Panc1 (cell line): ENCODE results near the gene STX7. TPM values are rescaled to one million over a fixed set of nuclear protein-coding genes. Genes with fewer than 3 reads are reported as not detected.

Experiments used
- ATAC-seq: fragments of 200-7000 bp; cut with Tn5 transposase; 2 replicates; pipeline ENCODE4 v1.9.1; 2020; ENCODE audit warnings: mild to moderate bottlenecking, moderate library complexity
- BruUV-seq: library from RNA; stranded (reverse); fragments of 400-500 nt; replicated peaks from 2 replicates; lab custom pipeline; 2021; lab: Mats Ljungman, UMichigan
- CTCF ChIA-PET: fragments of 300-600 bp; sonication (Branson Sonifier 250); formaldehyde crosslinking; loops from one replicate; lab custom pipeline; 2022; ENCODE audit warnings: antibody characterized with exemption; lab: Charles Lee
- POLR2A ChIA-PET: fragments of 300-600 bp; sonication (Branson Sonifier 250); formaldehyde crosslinking; loops from one replicate; lab custom pipeline; 2022; ENCODE audit warnings: antibody characterized with exemption; lab: Charles Lee
- DNase-seq: peaks from one replicate; pipeline ENCODE4 v3.0.0-alpha.2; 2010; ENCODE audit warnings: low read depth, low spot score
- H3K27ac ChIP-seq: 2 replicates; pipeline ENCODE4 v1.5.1; 2011; ENCODE audit warnings: mild to moderate bottlenecking, low read length, inconsistent platforms
- H3K27me3 ChIP-seq: fragments of 200-500 bp; sonication (Bioruptor generic); 2 replicates; pipeline ENCODE4 v1.6.0; 2014; ENCODE audit warnings: low read length, inconsistent platforms; ENCODE audit not compliant: control insufficient read depth, insufficient read depth
- H3K36me3 ChIP-seq: fragments of 200-500 bp; sonication (Bioruptor generic); 2 replicates; pipeline ENCODE4 v1.5.1; 2014; ENCODE audit warnings: inconsistent platforms, mild to moderate bottlenecking, low read length, moderate library complexity; ENCODE audit not compliant: control insufficient read depth, insufficient read depth
- H3K4me1 ChIP-seq: 2 replicates; pipeline ENCODE4 v1.5.1; 2011; ENCODE audit warnings: inconsistent platforms, mild to moderate bottlenecking, low read length, moderate library complexity; ENCODE audit not compliant: control insufficient read depth, insufficient read depth
- H3K4me3 ChIP-seq, 2 experiments: 2 replicates each; pipeline ENCODE4 v1.5.1; 2011 to 2012; ENCODE audit warnings: low read depth in 2 of 2, low read length in 2 of 2, mild to moderate bottlenecking in 2 of 2, inconsistent platforms in 1 of 2, moderate library complexity in 1 of 2
- H3K9me3 ChIP-seq: fragments of 200-500 bp; sonication (Bioruptor generic); 2 replicates; pipeline ENCODE4 v1.5.1; 2014; ENCODE audit warnings: low read depth, mild to moderate bottlenecking, inconsistent platforms, low read length, moderate library complexity; ENCODE audit not compliant: control insufficient read depth, insufficient read depth
- CTCF ChIP-seq: fragments of 450-650 bp; IDR thresholded peaks from 2 replicates; pipeline ENCODE4 v1.5.1; 2017; ENCODE audit warnings: mild to moderate bottlenecking
- POLR2AphosphoS5 ChIP-seq: IDR thresholded peaks from 2 replicates; pipeline ENCODE4 v1.6.1; 2012; ENCODE audit warnings: mild to moderate bottlenecking, low read depth, low read length, moderate library complexity
- REST ChIP-seq, 2 experiments: IDR thresholded peaks; 2 replicates each; pipeline ENCODE4 v1.6.1; 2011 to 2012; ENCODE audit warnings: low read depth in 2 of 2, control low read depth in 1 of 2, low read length in 1 of 2, mild to moderate bottlenecking in 1 of 2, moderate library complexity in 1 of 2; ENCODE audit not compliant: insufficient read depth in 1 of 2
- SIN3A ChIP-seq: IDR thresholded peaks from 2 replicates; pipeline ENCODE4 v1.6.1; 2012; ENCODE audit warnings: low read depth, mild to moderate bottlenecking, low read length, moderate library complexity, borderline replicate concordance; ENCODE audit not compliant: insufficient read depth
- TCF7L2 ChIP-seq: IDR thresholded peaks from 2 replicates; pipeline ENCODE4 v1.6.1; 2011; ENCODE audit warnings: mild to moderate bottlenecking, low read depth, low read length, inconsistent platforms
- in situ Hi-C: cut with HindIII; loops from 2 replicates; pipeline ENCODE4 v1.10.0; 2016; ENCODE audit warnings: low sequenced_read_pairs, low pct_unique_long_range_greater_than_20kb
- intact Hi-C: fragments of 100-400 bp; cut with micrococcal nuclease; formaldehyde crosslinking; loops from one replicate; pipeline ENCODE4 v1.10.0; 2022; ENCODE audit not compliant: unreplicated experiment
- total RNA-seq: library from RNA; stranded (reverse); gene quantifications from one replicate; pipeline ENCODE4 v1.2.1, GENCODE V29; 2021; ENCODE audit not compliant: unreplicated experiment

Gene STX7
- total RNA-seq, 1 experiment from 2014 or later = 40.6 TPM

GRCh38 chr6:132496519-132497180, 16.3 kb downstream of the STX7 start:
- in situ Hi-C loops (no loop called here), intact Hi-C loops (no loop called here)
- ChIA-PET CTCF (interaction anchor here (0.6 kb wide), 1 partner anchor 198 kb away, joined by 3 read pairs; no protein-coding TSS in a partner anchor), POLR2A (no interaction called here)
- BruUV-seq = no TSS peak
- Histone ChIP-seq H3K9me3 (no peaks in the 10 kb centered on the region), H3K36me3 (peaks cover 11% of the 10 kb centered on the region), H3K27me3 (no peaks in the 10 kb centered on the region), H3K27ac (no peak overlapping the region), H3K4me1 (no peaks in the 10 kb centered on the region), H3K4me3 (no peak overlapping the region)
- TF ChIP-seq CTCF = no peak
- no peak for TF ChIP-seq TCF7L2
- TF ChIP-seq REST (IDR thresholded peaks at IDR 0.05; ENCODE audit: insufficient read depth in 1 of 2, low read depth in 2 of 2, low read length in 1 of 2) = no peak
- no peak for TF ChIP-seq SIN3A
- TF ChIP-seq POLR2AphosphoS5 = no peak
- ATAC-seq (no peak), DNase-seq (no peak)

GRCh38 chr6:132495604-132496079, 17.3 kb downstream of the STX7 start:
- in situ Hi-C loops = no loop called here
- H3K27ac ChIP-seq = no peak overlapping the region
- no peaks in the 10 kb centered on the region for H3K4me1 ChIP-seq
- no peaks in the 10 kb centered on the region for H3K27me3 ChIP-seq
- H3K9me3 ChIP-seq = no peaks in the 10 kb centered on the region
- intact Hi-C loops = no loop called here
- peaks cover 4% of the 10 kb centered on the region; the same call in 1 of the 2 replicates for H3K36me3 ChIP-seq
- TF ChIP-seq CTCF (no peak), TCF7L2 (no peak), SIN3A (no peak), REST (IDR thresholded peaks at IDR 0.05; ENCODE audit: insufficient read depth in 1 of 2, low read depth in 2 of 2, low read length in 1 of 2) (no peak), POLR2AphosphoS5 (no peak)
- ATAC-seq (no peak), DNase-seq (no peak)
- no peak overlapping the region for H3K4me3 ChIP-seq
- ChIA-PET POLR2A (interaction anchor here (0.7 kb wide), 1 partner anchor 133 kb away, joined by 5 read pairs; no protein-coding TSS in a partner anchor), CTCF (interaction anchor here (0.8 kb wide), 1 partner anchor 11 kb away, joined by 4 read pairs; no protein-coding TSS in a partner anchor)
- BruUV-seq = no TSS peak
